22Rv1 (cell line): ENCODE results near the gene ZFHX3.

ENCODE experiments used
- H3K27ac ChIP-seq: fragments of 450-650 bp; 2 replicates; pipeline ENCODE4 v1.5.1; 2017
- CTCF ChIP-seq: fragments of 450-650 bp; IDR thresholded peaks from 2 replicates; pipeline ENCODE4 v1.5.1; 2017; ENCODE audit warnings: mild to moderate bottlenecking
- ZFX ChIP-seq: fragments of 450-650 bp; IDR thresholded peaks from 2 replicates; pipeline ENCODE4 v1.6.1; 2017; ENCODE audit warnings: antibody characterized with exemption, borderline replicate concordance

The ZFHX3 gene

DNA sequence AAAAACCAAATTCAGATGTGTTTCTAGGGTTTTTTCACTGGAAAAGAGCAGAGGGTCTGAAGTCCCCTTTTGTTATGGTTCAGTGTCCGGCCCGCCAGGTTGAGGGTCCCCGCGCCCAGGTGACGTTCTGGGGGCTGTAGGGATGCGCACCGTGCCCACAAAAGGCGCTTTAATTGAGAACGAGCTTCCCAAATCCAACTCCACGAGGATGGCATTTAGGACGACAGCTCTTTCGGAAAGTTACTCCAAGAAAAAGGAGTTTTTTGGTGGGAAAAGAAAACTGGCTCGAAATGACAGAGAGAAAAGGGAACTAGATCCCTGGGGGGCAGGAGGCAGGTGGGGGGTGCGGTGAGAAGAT lies 15.9 kb upstream of the ZFHX3 start:
- no peak overlapping the region for H3K27ac ChIP-seq
- TF ChIP-seq CTCF, result no peak
- TF ChIP-seq ZFX, result no peak

- H3K27ac ChIP-seq, result no peak overlapping the region
These were observed 15.1 kb upstream of the ZFHX3 start for GRCh38 chr16:73062743-73063733.

DNA sequence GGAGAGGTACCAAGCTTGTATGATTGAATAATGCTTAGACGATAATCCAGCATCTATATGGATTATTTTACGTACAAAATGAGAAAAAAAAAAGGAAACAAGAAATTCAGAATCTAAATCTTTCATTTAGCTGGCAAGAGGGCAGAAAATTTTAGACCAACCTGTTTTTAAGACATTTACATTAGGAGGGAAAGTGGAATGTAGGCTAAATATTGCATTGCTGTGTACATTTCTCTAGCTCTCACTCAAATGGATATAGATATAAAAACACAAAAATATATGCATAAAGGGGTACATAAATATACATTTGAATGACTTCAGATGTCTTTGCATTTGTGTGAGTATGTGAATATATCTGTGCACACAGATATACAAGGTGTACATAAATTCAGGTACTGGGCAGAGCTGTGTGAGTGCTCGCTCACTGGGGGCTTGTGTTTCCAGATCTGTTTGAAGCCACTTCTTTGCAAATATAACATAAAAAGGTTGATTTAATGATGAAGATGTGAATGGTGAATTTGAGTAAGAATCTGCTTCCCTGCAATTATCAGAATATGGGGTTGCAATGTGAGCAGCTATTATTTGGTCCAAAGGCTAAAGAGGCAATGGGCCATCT lies 14.2 kb upstream of the ZFHX3 start:
- no peak for TF ChIP-seq ZFX
- no peak for TF ChIP-seq CTCF
- no peak overlapping the region for H3K27ac ChIP-seq

More at GRCh38 chr16:73062743-73063733, 15.1 kb upstream of the ZFHX3 start:
- TF ChIP-seq CTCF (no peak), ZFX (no peak)

GRCh38 chr16:73060892-73061490 lies 13.1 kb upstream of the ZFHX3 start:
- H3K27ac ChIP-seq, result no peak overlapping the region
- TF ChIP-seq ZFX (no peak), CTCF (no peak)

- TF ChIP-seq CTCF, result no peak
- no peak for TF ChIP-seq ZFX
- H3K27ac ChIP-seq, result no peak overlapping the region
These were observed 12.1 kb upstream of the ZFHX3 start for GRCh38 chr16:73059779-73060615.

GRCh38 chr16:73058616-73059409 lies 10.9 kb upstream of the ZFHX3 start:
- H3K27ac ChIP-seq, result peak overlapping the region; percentile 83
- TF ChIP-seq CTCF (no peak), ZFX (no peak)
